ENCODE results near the gene PXDN. TPM values are rescaled to one million over a fixed set of nuclear protein-coding genes. Genes with fewer than 3 reads are reported as not detected.

The PXDN gene
- total and polyA plus RNA-seq, 10 of the 15 experiments (the other 5 are each of a cell fraction or from before 2014, with no cell fraction given): 0.12 to 0.69 (median 0.23) TPM; not detected in 5

GRCh38 chr2:1674766-1675397 is 69.4 kb downstream of the PXDN start:
- ChIA-PET SMC1A (ENCODE audit: uncharacterized antibody, unreplicated experiment) (no interaction called here), RAD21 (ENCODE audit: unreplicated experiment) (no interaction called here), CTCF (no interaction called here), POLR2A (no interaction called here)
- DNase-seq (ENCODE audit: low read depth, low spot score): no peak
- TF ChIP-seq PML (IDR thresholded peaks at IDR 0.05; ENCODE audit: low read length) (no peak), RB1 (IDR thresholded peaks at IDR 0.05; ENCODE audit: borderline replicate concordance) (no peak), NRF1 (conservative IDR thresholded peaks at IDR 0.05; ENCODE audit: low read depth, low read length) (no peak), ZBTB4 (CRISPR knock-in tag; IDR thresholded peaks at IDR 0.05) (no peak)
- Histone ChIP-seq H3K36me3 (ENCODE audit: control insufficient read depth in 2 of 2, insufficient read depth in 2 of 2, low read length in 1 of 2) (no peaks in the 10 kb centered on the region), H3K4me2 (ENCODE audit: control insufficient read depth, insufficient read depth) (no peak overlapping the region), H3K79me2 (ENCODE audit: control insufficient read depth, insufficient read depth, low read length) (no peaks in the 10 kb centered on the region), H4K20me1 (ENCODE audit: control insufficient read depth, insufficient read depth) (no peaks in the 10 kb centered on the region), H3K9ac (ENCODE audit: control insufficient read depth, insufficient read depth, low read length) (no peak overlapping the region), H3K27me3 (replicated peaks in 1 of 2; ENCODE audit: control insufficient read depth in 2 of 2, insufficient read depth in 2 of 2, low read length in 1 of 2) (no peaks in the 10 kb centered on the region), H3K4me3 (no peak overlapping the region), H3K9me3 (replicated peaks; ENCODE audit: control insufficient read depth, insufficient read depth, low read length) (no peaks in the 10 kb centered on the region; the same call in 2 of the 3 replicates), H2AFZ (ENCODE audit: control insufficient read depth, low read depth, low read length) (no peak overlapping the region), H3K27ac (ENCODE audit: control insufficient read depth, insufficient read depth) (no peak overlapping the region), H3K4me1 (ENCODE audit: control insufficient read depth, insufficient read depth, low read length) (no peaks in the 10 kb centered on the region)
- no TSS peak for BruUV-seq (replicated peaks)
- no peak for ATAC-seq
- WGBS (ENCODE audit: insufficient coverage, insufficient replicate concordance, low lambda C conversion rate, missing lambda C conversion rate): 34% methylated on average over 18 of the region's 18 CpGs
- no peak for FAIRE-seq
- in situ Hi-C loops (cut with MboI): no loop called here
- intact Hi-C loops (cut with micrococcal nuclease; ENCODE audit: unreplicated experiment): no loop called here

Measured in GM12878 (cell line).